H9 (cell line): ENCODE results near the gene CAMK1. TPM values are rescaled to one million over a fixed set of nuclear protein-coding genes. Genes with fewer than 3 reads are reported as not detected.

Experiments
- DNase-seq: peaks from one replicate; pipeline ENCODE4 v3.0.0-alpha.2; 2017
- H2AFZ ChIP-seq: one replicate; pipeline ENCODE4 v1.6.1; 2013; ENCODE audit warnings: mild to moderate bottlenecking, low read length, control low read depth, moderate library complexity
- H2AK5ac ChIP-seq: 2 replicates; pipeline ENCODE4 v1.6.1; 2013; ENCODE audit warnings: low read length, control low read depth, mixed read lengths; ENCODE audit not compliant: insufficient read length
- H2BK120ac ChIP-seq: one replicate; pipeline ENCODE4 v1.6.1; 2013; ENCODE audit warnings: low read depth, mild to moderate bottlenecking, low read length, control low read depth, inconsistent platforms; ENCODE audit not compliant: poor library complexity, severe bottlenecking
- H2BK12ac ChIP-seq: 2 replicates; pipeline ENCODE4 v1.6.1; 2013; ENCODE audit warnings: low read length, control low read depth, mixed read lengths, low read depth; ENCODE audit not compliant: insufficient read length
- H2BK15ac ChIP-seq: 2 replicates; pipeline ENCODE4 v1.6.1; 2013; ENCODE audit warnings: low read depth, low read length, control low read depth
- H2BK20ac ChIP-seq: one replicate; pipeline ENCODE4 v1.6.1; 2013; ENCODE audit warnings: low read depth, mild to moderate bottlenecking, low read length, control low read depth, inconsistent platforms; ENCODE audit not compliant: poor library complexity, severe bottlenecking
- H2BK5ac ChIP-seq: 2 replicates; pipeline ENCODE4 v1.6.1; 2013; ENCODE audit warnings: low read length, control low read depth, mixed read lengths; ENCODE audit not compliant: insufficient read length
- H3K14ac ChIP-seq: 2 replicates; pipeline ENCODE4 v1.6.1; 2013; ENCODE audit warnings: low read length, control low read depth; ENCODE audit not compliant: insufficient read depth
- H3K18ac ChIP-seq: 2 replicates; pipeline ENCODE4 v1.6.1; 2013; ENCODE audit warnings: low read depth, mild to moderate bottlenecking, mixed read lengths, low read length, control low read depth; ENCODE audit not compliant: insufficient read length
- H3K23ac ChIP-seq: 2 replicates; pipeline ENCODE4 v1.6.1; 2013; ENCODE audit warnings: low read length, control low read depth, mixed read lengths, low read depth; ENCODE audit not compliant: insufficient read length
- H3K23me2 ChIP-seq: 2 replicates; pipeline ENCODE4 v1.6.1; 2013; ENCODE audit warnings: low read depth, mild to moderate bottlenecking, mixed read lengths, low read length, control low read depth; ENCODE audit not compliant: insufficient read length, poor library complexity, severe bottlenecking
- H3K27ac ChIP-seq: 2 replicates; pipeline ENCODE4 v1.5.1; 2013; ENCODE audit warnings: low read length, control low read depth, mixed read lengths, low read depth; ENCODE audit not compliant: insufficient read length
- H3K27me3 ChIP-seq: 2 replicates; pipeline ENCODE4 v1.6.1; 2013; ENCODE audit warnings: low read length, control low read depth, inconsistent platforms; ENCODE audit not compliant: insufficient read depth
- H3K4ac ChIP-seq: 2 replicates; pipeline ENCODE4 v1.6.1; 2013; ENCODE audit warnings: low read depth, mild to moderate bottlenecking, control low read depth, inconsistent platforms, low read length, moderate library complexity
- H3K4me1 ChIP-seq: 2 replicates; pipeline ENCODE4 v1.6.1; 2013; ENCODE audit warnings: low read length, control low read depth, inconsistent platforms; ENCODE audit not compliant: insufficient read depth
- H3K4me2 ChIP-seq: 2 replicates; pipeline ENCODE4 v1.6.1; 2013; ENCODE audit warnings: low read length, control low read depth, mixed read lengths; ENCODE audit not compliant: insufficient read length, insufficient read depth
- H3K56ac ChIP-seq: 2 replicates; pipeline ENCODE4 v1.6.1; 2013; ENCODE audit warnings: low read depth, mild to moderate bottlenecking, mixed read lengths, low read length, control low read depth; ENCODE audit not compliant: insufficient read length
- H3K79me1 ChIP-seq: 2 replicates; pipeline ENCODE4 v1.6.1; 2013; ENCODE audit warnings: low read depth, mild to moderate bottlenecking, moderate library complexity, low read length, control low read depth, inconsistent platforms; ENCODE audit not compliant: insufficient read depth, poor library complexity, severe bottlenecking
- H3K79me2 ChIP-seq: 2 replicates; pipeline ENCODE4 v1.6.1; 2013; ENCODE audit warnings: low read length, control low read depth, inconsistent platforms; ENCODE audit not compliant: insufficient read depth
- H3K9ac ChIP-seq: 2 replicates; pipeline ENCODE4 v1.6.1; 2013; ENCODE audit warnings: low read length, control low read depth, mixed read lengths; ENCODE audit not compliant: insufficient read length; ENCODE audit errors: extremely low read depth
- H3K9me3 ChIP-seq: one replicate; pipeline ENCODE4 v1.6.1; 2013; ENCODE audit warnings: low read depth, low read length, inconsistent platforms; ENCODE audit not compliant: control insufficient read depth
- H3T11ph ChIP-seq: one replicate; pipeline ENCODE4 v1.6.1; 2013; ENCODE audit warnings: mild to moderate bottlenecking, low read length, control low read depth, inconsistent platforms
- H4K20me1 ChIP-seq: one replicate; pipeline ENCODE4 v1.6.1; 2013; ENCODE audit not compliant: control insufficient read depth, insufficient read length, insufficient read depth
- H4K5ac ChIP-seq: 2 replicates; pipeline ENCODE4 v1.6.1; 2013; ENCODE audit warnings: low read depth, mild to moderate bottlenecking, mixed read lengths, low read length, control low read depth; ENCODE audit not compliant: insufficient read length
- H4K8ac ChIP-seq: replicated peaks from 2 replicates; pipeline ENCODE4 v1.6.1; 2013; ENCODE audit warnings: low read length, control low read depth, mixed read lengths, low read depth; ENCODE audit not compliant: insufficient read length
- H4K91ac ChIP-seq: 2 replicates; pipeline ENCODE4 v1.6.1; 2013; ENCODE audit warnings: low read depth, mild to moderate bottlenecking, moderate library complexity, mixed read lengths, low read length, control low read depth; ENCODE audit not compliant: insufficient read length
- H3K27ac Mint-ChIP-seq, 3 experiments: 2 replicates in 2 of 3; 3 replicates in 1 of 3; pipeline ENCODE4 v1.8.0; 2020 to 2021; ENCODE audit warnings: mixed read lengths in 3 of 3, mild to moderate bottlenecking in 1 of 3, moderate library complexity in 1 of 3
- H3K27me3 Mint-ChIP-seq: 2 replicates; pipeline ENCODE4 v1.8.0; 2021; ENCODE audit warnings: low read depth, mild to moderate bottlenecking, moderate library complexity, mixed read lengths
- H3K36me3 Mint-ChIP-seq, 3 experiments: 2 replicates in 2 of 3; 3 replicates in 1 of 3; pipeline ENCODE4 v1.8.0; 2020 to 2021; ENCODE audit warnings: low read depth in 3 of 3, mixed read lengths in 3 of 3; ENCODE audit not compliant: insufficient read depth in 1 of 3
- H3K4me1 Mint-ChIP-seq, 2 experiments: 2 replicates each; pipeline ENCODE4 v1.8.0; 2020; ENCODE audit warnings: mixed read lengths in 2 of 2
- H3K4me3 Mint-ChIP-seq, 2 experiments: 2 replicates in 1 of 2; 3 replicates in 1 of 2; pipeline ENCODE4 v1.8.0; 2020 to 2021; ENCODE audit warnings: mild to moderate bottlenecking in 2 of 2, mixed read lengths in 2 of 2, moderate library complexity in 1 of 2
- H3K9me3 Mint-ChIP-seq, 2 experiments: 2 replicates in 1 of 2; 3 replicates in 1 of 2; pipeline ENCODE4 v1.8.0; 2020; ENCODE audit warnings: mild to moderate bottlenecking in 2 of 2, mixed read lengths in 2 of 2, moderate library complexity in 1 of 2
- WGBS: extraction: QIAGEN DNeasy Blood & Tissue Kit; methylation state at CpG from one replicate; pipeline ENCODE4 v1.1.7; 2013; ENCODE audit warnings: missing lambda C conversion rate, low lambda C conversion rate, mixed read lengths; ENCODE audit not compliant: insufficient read length; ENCODE audit errors: extremely low coverage; 5-methylcytosine and 5-hydroxymethylcytosine counted together
- total RNA-seq: library from RNA; stranded (reverse); gene quantifications from 2 replicates; pipeline ENCODE4 v1.2.1, GENCODE V29; 2021
- TF ChIP-seq, protein P1 (sequence below): fragments of 200-600 bp; sonication (generic); conservative IDR thresholded peaks from 3 replicates; pipeline ENCODE4 v1.8.0; 2021; ENCODE audit warnings: antibody characterized with exemption, mild to moderate bottlenecking

The CAMK1 gene
- total RNA-seq, 1 experiment from 2014 or later = 9.2 TPM

GRCh38 chr3:9777694-9778021 is 7.9 kb upstream of the CAMK1 start:
- H2BK20ac ChIP-seq = no peak overlapping the region
- Mint-ChIP-seq H3K4me3 (no peak overlapping the region; a peak in 1 of 5 replicates), H3K27ac (no peak overlapping the region), H3K4me1 (peaks cover 7 to 8% of the 10 kb centered on the region in 2 experiments; a peak in 3 of 4 replicates), H3K27me3 (peaks cover 14% of the 10 kb centered on the region), H3K9me3 (no peaks in the 10 kb centered on the region), H3K36me3 (peaks cover 8 to 26% (median 20%) of the 10 kb centered on the region in 3 experiments; a peak in 6 of 7 replicates)
- H3K14ac ChIP-seq = no peak overlapping the region
- no peaks in the 10 kb centered on the region for H3K4me1 ChIP-seq
- H3K79me2 ChIP-seq = no peaks in the 10 kb centered on the region
- H3K4ac ChIP-seq = no peak overlapping the region
- no peak for DNase-seq
- TF ChIP-seq, protein P1, sequence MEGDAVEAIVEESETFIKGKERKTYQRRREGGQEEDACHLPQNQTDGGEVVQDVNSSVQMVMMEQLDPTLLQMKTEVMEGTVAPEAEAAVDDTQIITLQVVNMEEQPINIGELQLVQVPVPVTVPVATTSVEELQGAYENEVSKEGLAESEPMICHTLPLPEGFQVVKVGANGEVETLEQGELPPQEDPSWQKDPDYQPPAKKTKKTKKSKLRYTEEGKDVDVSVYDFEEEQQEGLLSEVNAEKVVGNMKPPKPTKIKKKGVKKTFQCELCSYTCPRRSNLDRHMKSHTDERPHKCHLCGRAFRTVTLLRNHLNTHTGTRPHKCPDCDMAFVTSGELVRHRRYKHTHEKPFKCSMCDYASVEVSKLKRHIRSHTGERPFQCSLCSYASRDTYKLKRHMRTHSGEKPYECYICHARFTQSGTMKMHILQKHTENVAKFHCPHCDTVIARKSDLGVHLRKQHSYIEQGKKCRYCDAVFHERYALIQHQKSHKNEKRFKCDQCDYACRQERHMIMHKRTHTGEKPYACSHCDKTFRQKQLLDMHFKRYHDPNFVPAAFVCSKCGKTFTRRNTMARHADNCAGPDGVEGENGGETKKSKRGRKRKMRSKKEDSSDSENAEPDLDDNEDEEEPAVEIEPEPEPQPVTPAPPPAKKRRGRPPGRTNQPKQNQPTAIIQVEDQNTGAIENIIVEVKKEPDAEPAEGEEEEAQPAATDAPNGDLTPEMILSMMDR = no peak
- no peak overlapping the region for H3K9ac ChIP-seq
- H4K91ac ChIP-seq = no peak overlapping the region
- H3K56ac ChIP-seq = no peak overlapping the region
- H3K27me3 ChIP-seq = no peaks in the 10 kb centered on the region; the same call in 1 of the 2 replicates
- H2BK120ac ChIP-seq = no peak overlapping the region
- WGBS = no CpG with 5 or more reads among the region's 1 CpG
- no peak overlapping the region for H2AFZ ChIP-seq
- no peaks in the 10 kb centered on the region for H3K23me2 ChIP-seq
- no peak overlapping the region for H2AK5ac ChIP-seq
- no peak overlapping the region for H3T11ph ChIP-seq
- H4K8ac ChIP-seq = no peak overlapping the region
- no peaks in the 10 kb centered on the region for H3K9me3 ChIP-seq
- H3K4me2 ChIP-seq = no peak overlapping the region
- no peak overlapping the region for H2BK15ac ChIP-seq
- H2BK5ac ChIP-seq = no peak overlapping the region
- no peaks in the 10 kb centered on the region for H4K20me1 ChIP-seq
- H2BK12ac ChIP-seq = no peak overlapping the region
- no peak overlapping the region for H3K18ac ChIP-seq
- H3K79me1 ChIP-seq = no peaks in the 10 kb centered on the region
- no peak overlapping the region for H3K27ac ChIP-seq
- no peak overlapping the region for H4K5ac ChIP-seq
- H3K23ac ChIP-seq = no peak overlapping the region
